ENCODE results near the gene TIMELESS.

GRCh38 chr12:56449622-56449984 lies 377 bp upstream of the TIMELESS start:
- TF ChIP-seq CTCF (conservative IDR thresholded peaks at IDR 0.05; ENCODE audit: low read depth in 2 of 2) (no peak), POLR2AphosphoS5 (IDR thresholded peaks at IDR 0.05; ENCODE audit: low read depth) (no peak), CREB1 (CRISPR knock-in tag; IDR thresholded peaks at IDR 0.05; ENCODE audit: low read depth) (no peak), EZH2 (IDR thresholded peaks at IDR 0.05; ENCODE audit: low read depth, unreplicated experiment) (no peak), ETS1 (IDR thresholded peaks at IDR 0.05) (no peak), JUNB (IDR thresholded peaks at IDR 0.05; ENCODE audit: unreplicated experiment) (no peak), NANOG (IDR thresholded peaks at IDR 0.05; ENCODE audit: borderline replicate concordance) (no peak), EZH2phosphoT487 (IDR thresholded peaks at IDR 0.05; ENCODE audit: unreplicated experiment) (no peak), REST (IDR thresholded peaks at IDR 0.05; ENCODE audit: unreplicated experiment) (no peak), STAT1 (IDR thresholded peaks at IDR 0.05; ENCODE audit: unreplicated experiment) (no peak), ZNF331 (CRISPR knock-in tag; IDR thresholded peaks at IDR 0.05; ENCODE audit: low read depth) (no peak), ZNF114 (CRISPR knock-in tag; IDR thresholded peaks at IDR 0.05) (no peak), ZNF462 (CRISPR knock-in tag; IDR thresholded peaks at IDR 0.05) (no peak)

All from GM23338 (cell line).